T-cell (primary cell): ENCODE measurements around the gene RASIP1. TPM values are rescaled to one million over a fixed set of nuclear protein-coding genes. Genes with fewer than 3 reads are reported as not detected.

Source experiments
- ATAC-seq, 4 experiments: fragments of 200-7000 bp in 3 of 4; fragments of 150-1000 bp in 1 of 4; cut with Tn5 transposase; replicated peaks in 1 of 4; 1 replicate in 3 of 4; 2 replicates in 1 of 4; pipeline ENCODE4 v1.10.0; 2021; ENCODE audit warnings: moderate library complexity in 3 of 4, mild to moderate bottlenecking in 2 of 4, moderate number of reproducible peaks in 1 of 4
- CTCF ChIA-PET, 2 donors: fragments of 300-600 bp; sonication (Branson Sonifier 250); formaldehyde crosslinking; loops; one replicate each; lab custom pipeline; 2022; ENCODE audit warnings: antibody characterized with exemption in 2 of 2; lab: Charles Lee
- POLR2A ChIA-PET, 2 donors: fragments of 300-600 bp; sonication (Branson Sonifier 250); formaldehyde crosslinking; loops; one replicate each; lab custom pipeline; 2022; ENCODE audit warnings: antibody characterized with exemption in 2 of 2; lab: Charles Lee
- DNase-seq, 35 experiments: peaks; one replicate each; pipeline versions ENCODE4 v3.0.0 to v3.0.0-alpha.2; 2013 to 2023
- H3K27ac ChIP-seq: one replicate; pipeline ENCODE4 v1.5.1; 2013; ENCODE audit warnings: low read length
- H3K27me3 ChIP-seq, 2 experiments: replicated peaks in 1 of 2; 1 replicate in 1 of 2; 2 replicates in 1 of 2; pipeline versions ENCODE4 v1.6.1 to v1.7.0; 2013; ENCODE audit warnings: low read length in 1 of 2, mixed read lengths in 1 of 2; ENCODE audit not compliant: control insufficient read depth in 2 of 2, insufficient read depth in 2 of 2; ENCODE audit errors: extremely low read depth in 1 of 2
- H3K36me3 ChIP-seq, 2 donors: 1 replicate in 1 of 2; 2 replicates in 1 of 2; pipeline versions ENCODE4 v1.6.1 to v1.7.0; 2013; ENCODE audit warnings: low read length in 1 of 2; ENCODE audit not compliant: control insufficient read depth in 2 of 2, insufficient read depth in 1 of 2; ENCODE audit errors: extremely low read depth in 1 of 2
- H3K4me1 ChIP-seq, 2 experiments: 1 replicate in 1 of 2; 2 replicates in 1 of 2; pipeline versions ENCODE4 v1.6.1 to v1.7.0; 2013; ENCODE audit warnings: low read length in 2 of 2, mixed read lengths in 1 of 2; ENCODE audit not compliant: insufficient read depth in 2 of 2, control insufficient read depth in 1 of 2; ENCODE audit errors: extremely low read depth in 1 of 2
- H3K4me3 ChIP-seq, 2 donors: 1 replicate in 1 of 2; 2 replicates in 1 of 2; pipeline versions ENCODE4 v1.5.1 to v1.7.0; 2013; ENCODE audit warnings: mild to moderate bottlenecking in 2 of 2, low read length in 1 of 2, moderate library complexity in 1 of 2; ENCODE audit not compliant: control insufficient read depth in 1 of 2; ENCODE audit errors: extremely low read depth in 1 of 2
- H3K9me3 ChIP-seq: 2 replicates; pipeline ENCODE4 v1.7.0; 2013
- H3K27ac Mint-ChIP-seq, 2 donors: one replicate each; pipeline ENCODE4 v1.8.0; 2020 to 2021; ENCODE audit warnings: mild to moderate bottlenecking in 2 of 2, mixed read lengths in 2 of 2
- H3K27me3 Mint-ChIP-seq, 2 donors: one replicate each; pipeline ENCODE4 v1.8.0; 2021 to 2022; ENCODE audit warnings: mixed read lengths in 2 of 2
- H3K36me3 Mint-ChIP-seq: one replicate; pipeline ENCODE4 v1.8.0; 2021; ENCODE audit warnings: mixed read lengths
- H3K4me1 Mint-ChIP-seq, 3 donors: one replicate each; pipeline ENCODE4 v1.8.0; 2020 to 2022; ENCODE audit warnings: mixed read lengths in 3 of 3, mild to moderate bottlenecking in 1 of 3
- H3K4me3 Mint-ChIP-seq, 3 donors: one replicate each; pipeline ENCODE4 v1.8.0; 2020 to 2022; ENCODE audit warnings: mild to moderate bottlenecking in 3 of 3, mixed read lengths in 3 of 3, moderate library complexity in 3 of 3
- H3K9me3 Mint-ChIP-seq, 3 donors: one replicate each; pipeline ENCODE4 v1.8.0; 2020 to 2022; ENCODE audit warnings: mixed read lengths in 3 of 3
- WGBS: methylation state at CpG from one replicate; pipeline ENCODE4 v1.1.5; 2013; ENCODE audit warnings: missing lambda C conversion rate; ENCODE audit not compliant: insufficient coverage; 5-methylcytosine and 5-hydroxymethylcytosine counted together
- total RNA-seq, 35 experiments: library from RNA in 6 of 35; stranded (reverse) in 6 of 35; fragments of 120-200 nt in 1 of 35; gene quantifications; one replicate each; pipeline versions ENCODE4 v1.2.1 to v1.2.4 and lab custom pipeline; 2013 to 2026

RASIP1 gene
- total RNA-seq, 5 donors from 2014 or later (not counting 1 experiment from before 2014, with no cell fraction given): 0.23 to 0.65 (median 0.32) TPM; not detected in 2

DNA sequence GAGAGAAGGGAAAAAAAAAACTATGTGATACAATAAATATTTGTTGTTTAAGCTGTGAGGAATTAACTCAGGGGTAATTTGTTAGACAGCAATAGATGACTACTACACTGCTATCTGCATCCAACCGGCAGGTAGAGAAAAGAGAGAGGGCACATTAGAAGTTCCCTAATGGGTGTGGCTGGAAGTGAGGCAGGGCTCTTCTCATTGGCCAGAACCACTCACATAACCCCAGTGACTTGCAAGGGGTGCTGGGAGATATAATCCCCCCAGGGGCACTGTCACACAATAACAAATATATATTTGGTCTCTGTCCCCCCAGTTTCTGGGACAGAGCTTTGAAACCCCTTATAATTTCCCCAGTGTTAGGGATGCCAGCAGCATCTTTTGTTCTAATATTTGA lies 39.2 kb upstream of the RASIP1 start:
- H3K27ac Mint-ChIP-seq: no peak overlapping the region

DNA sequence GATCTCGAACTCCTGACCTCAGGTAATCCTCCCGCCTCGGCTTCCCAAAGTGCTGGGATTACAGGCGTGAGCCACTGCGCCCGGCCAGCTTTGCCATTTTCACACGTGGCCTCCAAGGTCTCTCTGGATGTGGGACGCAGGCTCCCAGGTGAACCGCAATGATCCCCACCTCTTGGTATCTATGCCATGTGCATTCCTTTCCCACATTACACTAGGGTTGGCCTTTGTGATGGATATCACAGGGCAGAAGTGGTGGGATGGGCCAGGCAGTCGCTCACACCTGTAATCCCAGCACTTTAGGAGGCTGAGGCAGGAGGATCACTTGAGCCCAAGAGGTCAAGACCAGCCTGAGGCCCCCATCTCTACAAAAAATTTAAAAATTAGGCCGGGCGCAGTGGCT lies 37.3 kb upstream of the RASIP1 start:
- ChIA-PET POLR2A (no interaction called here), CTCF (no interaction called here)
- ATAC-seq (no peak), DNase-seq (no peak)
- Mint-ChIP-seq H3K9me3 (no peaks in the 10 kb centered on the region), H3K36me3 (no peaks in the 10 kb centered on the region), H3K4me3 (no peak overlapping the region), H3K27me3 (peaks cover 0 to 4% of the 10 kb centered on the region in 2 donors), H3K27ac (no peak overlapping the region), H3K4me1 (peaks cover 3 to 5% (median 3%) of the 10 kb centered on the region in 3 donors)
- peaks cover 0 to 15% of the 10 kb centered on the region in 2 experiments for H3K27me3 ChIP-seq
- H3K9me3 ChIP-seq: no peaks in the 10 kb centered on the region
- H3K4me3 ChIP-seq: no peak overlapping the region
- peaks cover 0 to 5% of the 10 kb centered on the region in 2 experiments for H3K4me1 ChIP-seq
- WGBS: 86% methylated on average over 7 of the region's 12 CpGs
- H3K36me3 ChIP-seq: no peaks in the 10 kb centered on the region
- H3K27ac ChIP-seq: no peak overlapping the region

More for the DNA sequence above, 39.2 kb upstream of the RASIP1 start:
- H3K27me3 Mint-ChIP-seq: peaks cover 3 to 5% of the 10 kb centered on the region in 2 donors
- Histone ChIP-seq H3K9me3 (no peaks in the 10 kb centered on the region), H3K36me3 (no peaks in the 10 kb centered on the region), H3K4me1 (peaks cover 0 to 6% of the 10 kb centered on the region in 2 experiments), H3K27ac (no peak overlapping the region), H3K27me3 (peaks cover 0 to 18% of the 10 kb centered on the region in 2 experiments), H3K4me3 (no peak overlapping the region)
- no peaks in the 10 kb centered on the region for H3K36me3 Mint-ChIP-seq
- no CpG with 5 or more reads among the region's 1 CpG for WGBS
- ATAC-seq (no peak), DNase-seq (no peak)
- ChIA-PET POLR2A (interaction anchor here in 1 of 2 donors (0.6 kb wide), 1 partner anchor 8 kb away, joined by 8 read pairs; no protein-coding TSS in a partner anchor), CTCF (interaction anchor here in 1 of 2 donors (1.0 kb wide), 1 partner anchor 63 kb away, joined by 3 read pairs; no protein-coding TSS in a partner anchor)
- no peak overlapping the region for H3K4me3 Mint-ChIP-seq
- H3K9me3 Mint-ChIP-seq: no peaks in the 10 kb centered on the region
- H3K4me1 Mint-ChIP-seq: peaks cover 3 to 5% (median 3%) of the 10 kb centered on the region in 3 donors

DNA sequence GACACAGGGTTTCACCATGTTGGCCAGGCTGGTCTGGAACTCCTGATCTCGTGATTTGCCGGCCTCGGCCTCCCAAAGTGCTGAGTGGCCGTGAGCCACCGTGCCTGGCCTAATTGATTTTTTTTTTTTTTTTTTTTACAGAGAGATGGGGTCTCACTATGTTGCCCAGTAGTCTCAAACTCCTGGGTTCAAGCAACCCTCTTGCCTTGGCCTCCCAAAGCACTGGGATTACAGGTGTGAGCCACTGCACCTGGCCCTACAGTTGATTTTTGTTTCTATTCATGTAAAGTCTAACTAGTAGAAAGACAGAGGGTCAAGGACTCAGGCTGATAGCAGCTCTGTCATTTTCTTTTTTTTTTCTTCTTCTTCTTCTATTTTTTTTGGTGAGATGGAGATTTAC lies 36.7 kb upstream of the RASIP1 start:
- H3K27ac ChIP-seq: no peak overlapping the region
- H3K27me3 ChIP-seq: peaks cover 0 to 10% of the 10 kb centered on the region in 2 experiments
- H3K9me3 ChIP-seq: no peaks in the 10 kb centered on the region
- CTCF ChIA-PET: interaction anchor here in 1 of 2 donors (0.6 kb wide), 1 partner anchor 271 kb away, joined by 4 read pairs; no protein-coding TSS in a partner anchor
- no peaks in the 10 kb centered on the region for H3K4me1 ChIP-seq
- DNase-seq (no peak), ATAC-seq (no peak)
- no peak overlapping the region for H3K27ac Mint-ChIP-seq
- H3K36me3 Mint-ChIP-seq: no peaks in the 10 kb centered on the region
- H3K27me3 Mint-ChIP-seq: peaks cover under 1 to 3% of the 10 kb centered on the region in 2 donors
- H3K4me3 ChIP-seq: no peak overlapping the region
- POLR2A ChIA-PET: no interaction called here
- WGBS: 100% methylated on average over 4 of the region's 5 CpGs
- H3K9me3 Mint-ChIP-seq: no peaks in the 10 kb centered on the region
- H3K36me3 ChIP-seq: no peaks in the 10 kb centered on the region
- H3K4me3 Mint-ChIP-seq: no peak overlapping the region
- H3K4me1 Mint-ChIP-seq: peaks cover 0 to under 1% (median 0%) of the 10 kb centered on the region in 3 donors

DNA sequence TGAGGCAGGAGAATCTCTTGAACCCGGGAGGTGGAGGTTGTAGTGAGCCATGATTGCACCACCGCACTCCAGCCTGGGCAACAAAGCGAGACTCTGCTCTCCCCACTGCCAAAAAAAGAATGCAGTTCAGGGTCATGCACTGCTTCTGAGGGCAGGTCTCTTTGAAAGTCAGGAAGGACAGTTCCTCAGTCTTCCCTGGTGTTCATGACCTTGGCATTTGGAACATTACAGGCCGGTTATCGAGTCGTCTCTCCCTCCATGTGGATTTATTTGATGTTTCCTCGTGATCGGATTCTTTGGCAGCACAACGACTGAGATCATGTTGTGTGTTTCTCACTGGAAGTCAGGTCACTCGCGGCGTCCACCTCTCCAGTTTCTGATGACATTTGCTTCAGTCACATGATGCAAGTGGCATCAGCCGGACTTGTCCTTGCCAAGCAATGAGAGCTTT lies 32.1 kb upstream of the RASIP1 start:
- no peaks in the 10 kb centered on the region for H3K4me1 Mint-ChIP-seq
- Histone ChIP-seq H3K36me3 (no peaks in the 10 kb centered on the region), H3K9me3 (no peaks in the 10 kb centered on the region), H3K27me3 (peaks cover 2 to 34% of the 10 kb centered on the region in 2 experiments), H3K4me1 (no peaks in the 10 kb centered on the region), H3K4me3 (no peak overlapping the region), H3K27ac (no peak overlapping the region)
- no peak for DNase-seq
- H3K4me3 Mint-ChIP-seq: no peak overlapping the region
- no peaks in the 10 kb centered on the region for H3K36me3 Mint-ChIP-seq
- H3K27ac Mint-ChIP-seq: no peak overlapping the region
- H3K27me3 Mint-ChIP-seq: peaks cover 12 to 21% of the 10 kb centered on the region in 2 donors
- WGBS: 92% methylated on average over 10 of the region's 13 CpGs
- ATAC-seq: no peak
- CTCF ChIA-PET: interaction anchor here (0.6 kb wide), 2 partner anchors 43 to 230 kb away, joined by 3 to 4 read pairs; no protein-coding TSS in a partner anchor
- POLR2A ChIA-PET: no interaction called here
- no peaks in the 10 kb centered on the region for H3K9me3 Mint-ChIP-seq

DNA sequence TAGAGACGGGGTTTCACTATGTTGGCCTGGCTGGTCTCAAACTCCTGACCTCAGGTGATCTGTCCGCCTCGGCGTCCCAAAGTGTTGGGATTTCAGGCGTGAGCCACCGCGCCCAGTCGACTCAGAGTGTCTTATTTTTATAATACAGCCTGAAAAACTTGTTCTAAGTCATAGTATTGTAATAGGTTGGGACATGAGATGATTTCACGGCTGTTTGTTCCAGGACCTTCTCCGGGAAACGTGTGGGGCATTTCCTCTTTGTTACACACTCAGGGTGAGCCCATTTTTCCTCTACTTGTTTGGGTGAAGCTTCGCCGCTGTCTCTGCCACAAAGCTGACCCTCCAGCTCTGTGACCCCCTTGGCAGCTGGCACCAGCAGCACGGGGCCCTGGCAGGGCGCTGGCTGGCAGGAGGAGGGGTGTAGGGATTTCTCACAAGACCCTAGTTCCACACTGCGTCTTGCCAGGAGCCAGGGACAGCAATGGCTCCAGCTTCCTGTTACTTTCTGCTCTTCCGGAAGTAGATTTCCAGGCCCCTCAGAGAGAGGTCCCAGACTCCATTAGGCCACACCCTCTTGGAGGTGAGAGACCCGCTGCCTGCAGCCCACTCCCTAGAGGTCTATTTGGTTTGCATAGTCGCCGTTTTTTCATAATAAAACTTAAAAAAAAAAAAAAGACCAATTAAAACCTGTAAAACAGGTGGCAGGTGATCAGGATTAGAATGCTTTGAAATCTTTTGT lies 30.5 kb upstream of the RASIP1 start:
- 67% methylated on average over 4 of the region's 20 CpGs for WGBS
- H3K4me3 Mint-ChIP-seq: no peak overlapping the region
- no peaks in the 10 kb centered on the region for H3K36me3 Mint-ChIP-seq
- Histone ChIP-seq H3K4me1 (no peaks in the 10 kb centered on the region), H3K9me3 (no peaks in the 10 kb centered on the region), H3K4me3 (no peak overlapping the region), H3K27ac (no peak overlapping the region), H3K36me3 (no peaks in the 10 kb centered on the region), H3K27me3 (peaks cover 2 to 34% of the 10 kb centered on the region in 2 experiments)
- DNase-seq (no peak), ATAC-seq (no peak)
- ChIA-PET POLR2A (no interaction called here), CTCF (no interaction called here)
- peaks cover 13 to 25% of the 10 kb centered on the region in 2 donors for H3K27me3 Mint-ChIP-seq
- no peaks in the 10 kb centered on the region for H3K4me1 Mint-ChIP-seq
- H3K9me3 Mint-ChIP-seq: no peaks in the 10 kb centered on the region
- H3K27ac Mint-ChIP-seq: no peak overlapping the region

DNA sequence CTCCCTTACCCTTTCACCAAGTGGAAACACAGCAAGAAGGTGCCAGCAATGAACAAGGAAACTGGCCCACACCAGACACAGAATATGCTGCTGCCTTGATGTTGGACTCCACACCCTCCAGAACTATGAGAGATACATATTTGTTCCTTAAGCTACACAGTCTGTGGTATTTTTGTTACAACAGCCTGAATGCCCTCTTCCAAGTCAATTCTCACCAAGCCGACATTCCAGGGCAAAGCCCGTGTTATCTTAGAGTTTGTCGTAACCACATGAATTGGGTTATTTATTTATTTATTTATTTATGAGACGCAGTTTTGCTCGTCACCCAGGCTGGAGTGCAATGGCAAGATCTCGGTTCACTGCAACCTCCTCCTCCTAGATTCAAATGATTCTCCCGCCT lies 29.9 kb upstream of the RASIP1 start:
- no peak overlapping the region for H3K27ac Mint-ChIP-seq
- WGBS: no CpG with 5 or more reads among the region's 7 CpGs
- no peak for ATAC-seq

More for the DNA sequence above, 29.9 kb upstream of the RASIP1 start:
- Histone ChIP-seq H3K36me3 (no peaks in the 10 kb centered on the region), H3K27ac (no peak overlapping the region), H3K27me3 (peaks cover 2 to 36% of the 10 kb centered on the region in 2 experiments), H3K4me3 (no peak overlapping the region), H3K4me1 (no peaks in the 10 kb centered on the region), H3K9me3 (no peaks in the 10 kb centered on the region)
- Mint-ChIP-seq H3K4me1 (no peaks in the 10 kb centered on the region), H3K36me3 (no peaks in the 10 kb centered on the region), H3K9me3 (no peaks in the 10 kb centered on the region), H3K27me3 (peaks cover 16 to 28% of the 10 kb centered on the region in 2 donors), H3K4me3 (no peak overlapping the region)
- DNase-seq: no peak
- ChIA-PET CTCF (no interaction called here), POLR2A (no interaction called here)
